Neural cell (in vitro differentiated cells): ENCODE results near the gene ADO. TPM values are rescaled to one million over a fixed set of nuclear protein-coding genes. Genes with fewer than 3 reads are reported as not detected.

Experiments used
- H2AFZ ChIP-seq: fragments of 200-600, 300-800 bp; sonication (generic), shearing (Covaris generic); 2 replicates; pipeline ENCODE4 v1.6.0; 2014; ENCODE audit warnings: low read depth, mild to moderate bottlenecking, antibody characterized with exemption, low read length, moderate library complexity
- H3F3A ChIP-seq: fragments of 200-600 bp; shearing (Covaris generic); 2 replicates; pipeline ENCODE4 v1.6.1; 2016; ENCODE audit warnings: mild to moderate bottlenecking, moderate library complexity, mixed read lengths, antibody characterized with exemption, low read length; ENCODE audit not compliant: insufficient read depth, poor library complexity, severe bottlenecking
- H3K27ac ChIP-seq: fragments of 200-600, 300-800 bp; sonication (generic), shearing (Covaris generic); 2 replicates; pipeline ENCODE4 v1.5.1; 2014; ENCODE audit warnings: mild to moderate bottlenecking, low read length, moderate library complexity
- H3K27me3 ChIP-seq: fragments of 300-800, 200-600 bp; sonication (generic), shearing (Covaris generic); 2 replicates; pipeline ENCODE4 v1.6.0; 2014; ENCODE audit warnings: mild to moderate bottlenecking, low read depth, low read length, moderate library complexity; ENCODE audit not compliant: insufficient read depth
- H3K36me3 ChIP-seq: fragments of 300-800, 200-600 bp; sonication (generic), shearing (Covaris generic); 2 replicates; pipeline ENCODE4 v1.5.1; 2014; ENCODE audit warnings: mild to moderate bottlenecking, antibody characterized with exemption, low read length, moderate library complexity; ENCODE audit not compliant: insufficient read depth
- H3K4me2 ChIP-seq: fragments of 300-800, 200-600 bp; sonication (generic), shearing (Covaris generic); 2 replicates; pipeline ENCODE4 v1.6.0; 2014; ENCODE audit warnings: mild to moderate bottlenecking, low read length
- H3K4me3 ChIP-seq: fragments of 300-800, 200-600 bp; sonication (generic), shearing (Covaris generic); 2 replicates; pipeline ENCODE4 v1.5.1; 2014; ENCODE audit warnings: mild to moderate bottlenecking, low read length, moderate library complexity
- H3K79me2 ChIP-seq: fragments of 200-600 bp; shearing (Covaris generic); replicated peaks from 2 replicates; pipeline ENCODE4 v1.6.0; 2014; ENCODE audit warnings: mild to moderate bottlenecking, low read length, moderate library complexity; ENCODE audit not compliant: insufficient read depth
- H3K9ac ChIP-seq: fragments of 300-800, 200-600 bp; sonication (generic), shearing (Covaris generic); 2 replicates; pipeline ENCODE4 v1.6.1; 2016; ENCODE audit warnings: mild to moderate bottlenecking, low read length, mixed read lengths
- H3K9me2 ChIP-seq: fragments of 200-600 bp; shearing (Covaris generic); 2 replicates; pipeline ENCODE4 v1.6.1; 2016; ENCODE audit warnings: mild to moderate bottlenecking, low read length, mixed read lengths; ENCODE audit not compliant: insufficient read depth
- H3K9me3 ChIP-seq: fragments of 200-600, 300-800 bp; sonication (generic), shearing (Covaris generic); 2 replicates; pipeline ENCODE4 v1.6.1; 2016; ENCODE audit warnings: mild to moderate bottlenecking, mixed run types, low read length, moderate library complexity, mixed read lengths
- H4K20me1 ChIP-seq: fragments of 200-600 bp; shearing (Covaris generic); 2 replicates; pipeline ENCODE4 v1.6.1; 2016; ENCODE audit warnings: mild to moderate bottlenecking, mixed run types; ENCODE audit not compliant: insufficient read depth
- EP300 ChIP-seq: fragments of 450-650 bp; conservative IDR thresholded peaks from 2 replicates; pipeline ENCODE4 v1.6.1; 2014; ENCODE audit warnings: antibody characterized with exemption, mild to moderate bottlenecking, moderate library complexity; ENCODE audit not compliant: poor library complexity, severe bottlenecking
- EZH2 ChIP-seq: fragments of 200-600, 300-800 bp; shearing (Covaris generic), sonication (generic); IDR thresholded peaks from 2 replicates; pipeline ENCODE4 v1.6.1; 2014; ENCODE audit warnings: antibody characterized with exemption, low read length, borderline replicate concordance, mild to moderate bottlenecking; ENCODE audit not compliant: insufficient read depth, poor library complexity, severe bottlenecking
- MXI1 ChIP-seq: fragments of 450-650 bp; conservative IDR thresholded peaks from 2 replicates; pipeline ENCODE4 v1.6.1; 2014; ENCODE audit warnings: antibody characterized with exemption, mild to moderate bottlenecking; ENCODE audit not compliant: poor library complexity, severe bottlenecking
- POLR2AphosphoS5 ChIP-seq: IDR thresholded peaks from 2 replicates; pipeline ENCODE4 v1.6.1; 2012
- RAD21 ChIP-seq: fragments of 450-650 bp; conservative IDR thresholded peaks from 2 replicates; pipeline ENCODE4 v1.6.1; 2014; ENCODE audit warnings: antibody characterized with exemption, mild to moderate bottlenecking, moderate library complexity
- REST ChIP-seq: IDR thresholded peaks from 2 replicates; pipeline ENCODE4 v1.6.1; 2012; ENCODE audit warnings: borderline replicate concordance
- SMC3 ChIP-seq: fragments of 450-650 bp; conservative IDR thresholded peaks from 2 replicates; pipeline ENCODE4 v1.6.1; 2014; ENCODE audit warnings: antibody characterized with exemption, mild to moderate bottlenecking, moderate library complexity; ENCODE audit not compliant: poor library complexity
- TAF1 ChIP-seq: IDR thresholded peaks from 2 replicates; pipeline ENCODE4 v1.6.1; 2012; ENCODE audit warnings: low read depth
- polyA plus RNA-seq: library from polyadenylated mRNA; depleted of rRNA; stranded (reverse); fragments of >200 nt; gene quantifications from 2 replicates; pipeline ENCODE4 v1.2.3, GENCODE V29; 2014
- TF ChIP-seq, protein P1 (sequence below): fragments of 450-650 bp; IDR thresholded peaks from 2 replicates; pipeline ENCODE4 v1.5.1; 2014; ENCODE audit warnings: antibody characterized with exemption, mild to moderate bottlenecking, moderate library complexity; ENCODE audit not compliant: poor library complexity, severe bottlenecking

ADO gene
- polyA plus RNA-seq, 1 donor from 2014 or later, result 33.2 TPM

DNA sequence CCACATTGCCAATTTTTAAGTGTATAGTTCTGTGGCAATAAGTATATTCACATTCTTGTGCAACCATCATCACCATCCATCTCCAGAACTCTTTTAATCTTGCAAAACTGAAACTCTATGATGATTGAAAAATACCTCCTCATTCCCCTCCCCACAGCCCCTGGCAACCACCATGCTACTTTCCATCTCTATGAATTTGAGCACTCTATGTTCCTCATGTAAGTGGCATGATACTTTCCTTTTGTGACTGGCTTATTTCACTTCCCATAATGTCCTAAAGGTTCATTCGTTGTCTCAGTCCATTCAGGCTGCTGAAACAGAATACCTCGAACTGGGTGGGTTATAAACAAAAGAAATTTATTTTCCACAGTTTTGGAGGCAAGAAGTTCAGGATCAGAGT, 35.1 kb downstream of the ADO start:
- Histone ChIP-seq H4K20me1 (no peaks in the 10 kb centered on the region), H3K4me2 (no peak overlapping the region), H3K9ac (no peak overlapping the region), H3K36me3 (no peaks in the 10 kb centered on the region), H3K27me3 (no peaks in the 10 kb centered on the region), H2AFZ (no peak overlapping the region), H3K79me2 (no peaks in the 10 kb centered on the region), H3K27ac (no peak overlapping the region), H3K9me3 (no peaks in the 10 kb centered on the region), H3F3A (no peaks in the 10 kb centered on the region), H3K4me3 (no peak overlapping the region), H3K9me2 (no peaks in the 10 kb centered on the region)
- TF ChIP-seq POLR2AphosphoS5 (no peak), REST (no peak), SMC3 (no peak), MXI1 (no peak), RAD21 (no peak), EP300 (no peak), TAF1 (no peak), EZH2 (no peak)
- TF ChIP-seq, protein P1, sequence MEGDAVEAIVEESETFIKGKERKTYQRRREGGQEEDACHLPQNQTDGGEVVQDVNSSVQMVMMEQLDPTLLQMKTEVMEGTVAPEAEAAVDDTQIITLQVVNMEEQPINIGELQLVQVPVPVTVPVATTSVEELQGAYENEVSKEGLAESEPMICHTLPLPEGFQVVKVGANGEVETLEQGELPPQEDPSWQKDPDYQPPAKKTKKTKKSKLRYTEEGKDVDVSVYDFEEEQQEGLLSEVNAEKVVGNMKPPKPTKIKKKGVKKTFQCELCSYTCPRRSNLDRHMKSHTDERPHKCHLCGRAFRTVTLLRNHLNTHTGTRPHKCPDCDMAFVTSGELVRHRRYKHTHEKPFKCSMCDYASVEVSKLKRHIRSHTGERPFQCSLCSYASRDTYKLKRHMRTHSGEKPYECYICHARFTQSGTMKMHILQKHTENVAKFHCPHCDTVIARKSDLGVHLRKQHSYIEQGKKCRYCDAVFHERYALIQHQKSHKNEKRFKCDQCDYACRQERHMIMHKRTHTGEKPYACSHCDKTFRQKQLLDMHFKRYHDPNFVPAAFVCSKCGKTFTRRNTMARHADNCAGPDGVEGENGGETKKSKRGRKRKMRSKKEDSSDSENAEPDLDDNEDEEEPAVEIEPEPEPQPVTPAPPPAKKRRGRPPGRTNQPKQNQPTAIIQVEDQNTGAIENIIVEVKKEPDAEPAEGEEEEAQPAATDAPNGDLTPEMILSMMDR, result no peak

DNA sequence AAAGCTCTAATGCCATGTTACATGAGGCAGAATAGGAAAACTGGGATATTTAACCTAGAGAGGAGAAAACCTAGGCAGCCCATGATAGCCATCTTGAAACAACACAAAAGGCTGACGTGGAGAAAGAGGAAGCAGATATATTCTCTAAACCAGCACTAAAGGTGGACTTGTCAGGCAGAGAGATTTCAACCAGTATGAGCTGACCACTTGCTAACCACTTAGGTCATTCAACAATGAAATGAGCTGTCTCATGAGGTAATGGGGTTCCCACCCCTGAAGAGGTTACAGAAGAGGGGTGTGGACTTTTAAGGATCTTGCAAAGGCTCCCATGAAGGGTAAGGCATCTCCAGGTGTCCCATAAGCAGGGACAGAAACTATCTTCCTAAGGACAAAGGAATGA, 38.5 kb downstream of the ADO start:
- Histone ChIP-seq H4K20me1 (no peaks in the 10 kb centered on the region), H3K9me3 (peaks cover 6% of the 10 kb centered on the region), H3K27ac (no peak overlapping the region), H3K9ac (no peak overlapping the region), H3K36me3 (no peaks in the 10 kb centered on the region), H3K27me3 (no peaks in the 10 kb centered on the region), H3K79me2 (no peaks in the 10 kb centered on the region), H2AFZ (no peak overlapping the region), H3K9me2 (no peaks in the 10 kb centered on the region), H3K4me2 (no peak overlapping the region), H3F3A (no peaks in the 10 kb centered on the region), H3K4me3 (no peak overlapping the region)
- TF ChIP-seq REST (no peak), RAD21 (no peak), POLR2AphosphoS5 (no peak), EP300 (no peak), EZH2 (no peak), MXI1 (no peak), TAF1 (no peak), SMC3 (no peak)
- TF ChIP-seq, protein P1, result no peak
